Peyer's patch (tissue), 4 donors: ENCODE results near the gene PRAMEF27.
"Not testable (repeated sequence)": the region's sequence is repeated elsewhere in the genome, so short reads cannot be mapped to it uniquely, and the experiment has no call there.

Experiments
- CTCF ChIP-seq, 6 experiments: fragments of 450-650 bp in 4 of 6; fragments of 200-600 bp in 2 of 6; sonication (generic) in 1 of 6; IDR thresholded peaks; one replicate each; pipeline ENCODE4 v1.5.1; 2017 to 2019; ENCODE audit warnings: antibody characterized with exemption in 6 of 6, mild to moderate bottlenecking in 3 of 6, moderate library complexity in 1 of 6
- POLR2A ChIP-seq, 2 donors: fragments of 450-650 bp; IDR thresholded peaks; one replicate each; pipeline ENCODE4 v1.5.1; 2017; ENCODE audit warnings: antibody characterized with exemption in 2 of 2, mild to moderate bottlenecking in 2 of 2, moderate library complexity in 2 of 2

GRCh38 chr1:13009348-13009747 is 47.0 kb downstream of the PRAMEF27 start:
- not testable (repeated sequence) for TF ChIP-seq POLR2A, CTCF (IDR thresholded peaks at IDR 0.05)
